ENCODE results near the gene NEMF. TPM values are rescaled to one million over a fixed set of nuclear protein-coding genes. Genes with fewer than 3 reads are reported as not detected.
"Not testable (repeated sequence)": the region's sequence is repeated elsewhere in the genome, so short reads cannot be mapped to it uniquely, and the experiment has no call there.

Gene NEMF
- polyA plus RNA-seq, 2 donors, result 19.9 to 40.2 TPM

DNA sequence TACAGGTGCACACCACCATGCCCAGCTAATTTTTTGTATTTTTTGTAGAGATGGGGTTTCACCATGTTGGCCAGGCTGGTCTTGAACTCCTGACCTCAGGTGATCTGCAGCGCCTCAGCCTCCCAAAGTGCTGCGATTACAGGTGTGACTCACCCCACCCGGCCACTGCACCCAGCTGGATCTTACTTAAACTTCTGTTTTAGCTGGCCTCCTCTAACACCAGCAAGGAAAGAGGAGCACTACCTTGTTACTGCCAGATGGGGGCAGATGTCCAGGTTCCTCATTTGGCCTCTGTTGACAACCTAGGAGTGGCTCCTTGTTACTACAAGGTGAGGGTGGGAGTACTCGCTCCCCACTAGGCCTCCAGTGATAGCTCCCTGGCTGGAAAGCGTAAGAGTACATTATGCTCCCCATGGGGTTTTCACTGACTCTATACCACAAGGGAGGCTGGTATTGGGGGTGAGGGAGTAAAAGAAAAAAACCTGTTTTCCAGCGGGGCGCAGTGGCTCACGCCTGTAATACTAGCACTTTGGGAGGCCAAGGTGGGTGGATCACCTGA lies 27.1 kb upstream of the NEMF start:
- Histone ChIP-seq H3K4me3 (ENCODE audit: low read depth in 1 of 2, low read length in 2 of 2) (no peak overlapping the region), H3K9me3 (ENCODE audit: control insufficient read depth in 2 of 2, insufficient read depth in 1 of 2, low read depth in 1 of 2, low read length in 1 of 2) (no peaks in the 10 kb centered on the region), H3K36me3 (ENCODE audit: control insufficient read depth in 2 of 2, insufficient read depth in 2 of 2, low read length in 1 of 2) (no peaks in the 10 kb centered on the region), H3K27ac (ENCODE audit: low read depth in 2 of 2, low read length in 1 of 2) (peak overlapping the region; percentile 14 to 82), H3K4me1 (ENCODE audit: control insufficient read depth in 2 of 2, insufficient read depth in 2 of 2, low read length in 1 of 2) (no peaks in the 10 kb centered on the region), H3K27me3 (ENCODE audit: control insufficient read depth in 1 of 2, insufficient read depth in 2 of 2, low read length in 2 of 2) (no peaks in the 10 kb centered on the region)
- 65% methylated on average over 8 of the region's 8 CpGs for WGBS, 2 donors

GRCh38 chr14:49876563-49877127 lies 24.1 kb upstream of the NEMF start:
- Histone ChIP-seq H3K4me3 (ENCODE audit: low read depth in 1 of 2, low read length in 2 of 2) (no peak overlapping the region), H3K36me3 (ENCODE audit: control insufficient read depth in 2 of 2, insufficient read depth in 2 of 2, low read length in 1 of 2) (no peaks in the 10 kb centered on the region), H3K4me1 (ENCODE audit: control insufficient read depth in 2 of 2, insufficient read depth in 2 of 2, low read length in 1 of 2) (no peaks in the 10 kb centered on the region), H3K9me3 (ENCODE audit: control insufficient read depth in 2 of 2, insufficient read depth in 1 of 2, low read depth in 1 of 2, low read length in 1 of 2) (no peaks in the 10 kb centered on the region), H3K27ac (ENCODE audit: low read depth in 2 of 2, low read length in 1 of 2) (no peak overlapping the region), H3K27me3 (ENCODE audit: control insufficient read depth in 1 of 2, insufficient read depth in 2 of 2, low read length in 2 of 2) (no peaks in the 10 kb centered on the region)
- 56 to 58% methylated on average over 4 of the region's 4 CpGs for WGBS, 2 donors

DNA sequence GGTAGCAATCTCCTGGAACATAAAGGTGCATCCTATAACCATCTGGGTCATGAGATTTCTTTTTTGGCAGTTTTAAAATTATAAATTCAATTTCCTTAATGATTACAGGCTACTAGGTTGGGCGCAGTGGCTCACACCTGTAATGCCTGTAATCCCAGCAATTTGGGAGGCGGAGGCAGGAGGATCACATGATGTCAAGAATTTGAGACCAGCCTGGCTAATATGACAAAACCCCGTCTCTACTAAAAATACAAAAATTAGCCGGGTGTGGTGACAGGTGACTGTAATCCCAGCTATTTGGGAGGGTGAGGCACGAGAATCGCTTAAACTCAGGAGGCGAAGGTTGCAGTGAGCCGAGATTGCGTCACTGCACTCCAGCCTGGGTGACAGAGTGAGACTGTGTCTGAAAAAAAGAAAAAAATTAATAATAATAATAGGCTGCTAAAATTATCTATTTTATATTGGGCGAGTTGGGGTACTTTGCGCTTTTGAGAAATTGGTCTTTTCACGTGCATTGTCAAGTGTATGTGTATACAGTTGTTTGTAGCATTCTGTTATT lies 23.1 kb upstream of the NEMF start:
- Histone ChIP-seq H3K4me3 (ENCODE audit: low read depth in 1 of 2, low read length in 2 of 2) (no peak overlapping the region), H3K27ac (ENCODE audit: low read depth in 2 of 2, low read length in 1 of 2) (peak overlapping the region in 1 of 2 donors; percentile 49), H3K27me3 (ENCODE audit: control insufficient read depth in 1 of 2, insufficient read depth in 2 of 2, low read length in 2 of 2) (no peaks in the 10 kb centered on the region), H3K9me3 (ENCODE audit: control insufficient read depth in 2 of 2, insufficient read depth in 1 of 2, low read depth in 1 of 2, low read length in 1 of 2) (no peaks in the 10 kb centered on the region), H3K36me3 (ENCODE audit: control insufficient read depth in 2 of 2, insufficient read depth in 2 of 2, low read length in 1 of 2) (no peaks in the 10 kb centered on the region), H3K4me1 (ENCODE audit: control insufficient read depth in 2 of 2, insufficient read depth in 2 of 2, low read length in 1 of 2) (no peaks in the 10 kb centered on the region)
- 73 to 77% methylated on average over 12 of the region's 12 CpGs for WGBS, 2 donors

- not testable (repeated sequence) for H3K27ac ChIP-seq (ENCODE audit: low read depth in 2 of 2, low read length in 1 of 2); H3K27me3 ChIP-seq (ENCODE audit: control insufficient read depth in 1 of 2, insufficient read depth in 2 of 2, low read length in 2 of 2)
- WGBS, 2 donors, result 79 to 83% methylated on average over 6 of the region's 6 CpGs
Measured at GRCh38 chr14:49873548-49873947, 21.0 kb upstream of the NEMF start.

DNA sequence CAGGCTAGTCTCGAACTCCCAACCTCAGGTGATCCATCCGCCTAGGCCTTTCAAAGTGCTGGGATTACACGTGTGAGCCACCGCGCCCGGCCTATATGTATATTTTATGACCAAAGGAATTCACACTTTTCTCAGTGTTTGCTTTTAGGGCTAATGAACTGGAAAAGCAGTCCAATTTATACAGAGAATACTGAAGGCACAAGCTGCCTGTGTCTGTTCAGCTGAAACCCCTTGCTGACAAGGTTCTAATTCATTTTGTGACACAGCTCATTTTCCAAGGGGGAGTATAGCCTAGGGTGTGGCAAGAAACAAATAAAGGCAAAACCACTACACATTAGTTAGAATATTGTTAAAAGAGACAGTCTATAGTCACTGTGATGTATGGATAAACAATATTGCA lies 18.3 kb upstream of the NEMF start:
- WGBS, 2 donors, result 88 to 92% methylated on average over 6 of the region's 6 CpGs
- H3K27ac ChIP-seq (ENCODE audit: low read depth in 2 of 2, low read length in 1 of 2), result no peak overlapping the region
- no peak overlapping the region for H3K4me3 ChIP-seq (ENCODE audit: low read depth in 1 of 2, low read length in 2 of 2)
- H3K4me1 ChIP-seq (ENCODE audit: control insufficient read depth in 2 of 2, insufficient read depth in 2 of 2, low read length in 1 of 2), result no peaks in the 10 kb centered on the region
- H3K36me3 ChIP-seq (ENCODE audit: control insufficient read depth in 2 of 2, insufficient read depth in 2 of 2, low read length in 1 of 2), result no peaks in the 10 kb centered on the region
- no peaks in the 10 kb centered on the region for H3K27me3 ChIP-seq (ENCODE audit: control insufficient read depth in 1 of 2, insufficient read depth in 2 of 2, low read length in 2 of 2)
- H3K9me3 ChIP-seq (ENCODE audit: control insufficient read depth in 2 of 2, insufficient read depth in 1 of 2, low read depth in 1 of 2, low read length in 1 of 2), result no peaks in the 10 kb centered on the region

More at GRCh38 chr14:49873548-49873947, 21.0 kb upstream of the NEMF start:
- not testable (repeated sequence) for H3K4me1 ChIP-seq (ENCODE audit: control insufficient read depth in 2 of 2, insufficient read depth in 2 of 2, low read length in 1 of 2); H3K9me3 ChIP-seq (ENCODE audit: control insufficient read depth in 2 of 2, insufficient read depth in 1 of 2, low read depth in 1 of 2, low read length in 1 of 2); H3K4me3 ChIP-seq (ENCODE audit: low read depth in 1 of 2, low read length in 2 of 2); H3K36me3 ChIP-seq (ENCODE audit: control insufficient read depth in 2 of 2, insufficient read depth in 2 of 2, low read length in 1 of 2)

GRCh38 chr14:49868720-49869114 lies 16.1 kb upstream of the NEMF start:
- H3K27ac ChIP-seq (ENCODE audit: low read depth in 2 of 2, low read length in 1 of 2), result peak overlapping the region in 1 of 2 donors; percentile 88
- H3K4me1 ChIP-seq (ENCODE audit: control insufficient read depth in 2 of 2, insufficient read depth in 2 of 2, low read length in 1 of 2), result no peaks in the 10 kb centered on the region
- H3K36me3 ChIP-seq (ENCODE audit: control insufficient read depth in 2 of 2, insufficient read depth in 2 of 2, low read length in 1 of 2), result no peaks in the 10 kb centered on the region
- H3K9me3 ChIP-seq (ENCODE audit: control insufficient read depth in 2 of 2, insufficient read depth in 1 of 2, low read depth in 1 of 2, low read length in 1 of 2), result no peaks in the 10 kb centered on the region
- 24 to 35% methylated on average over 5 of the region's 5 CpGs for WGBS, 2 donors
- H3K27me3 ChIP-seq (ENCODE audit: control insufficient read depth in 1 of 2, insufficient read depth in 2 of 2, low read length in 2 of 2), result no peaks in the 10 kb centered on the region
- no peak overlapping the region for H3K4me3 ChIP-seq (ENCODE audit: low read depth in 1 of 2, low read length in 2 of 2)

GRCh38 chr14:49867831-49868719 lies 15.5 kb upstream of the NEMF start:
- H3K4me1 ChIP-seq (ENCODE audit: control insufficient read depth in 2 of 2, insufficient read depth in 2 of 2, low read length in 1 of 2), result no peaks in the 10 kb centered on the region
- no peaks in the 10 kb centered on the region for H3K27me3 ChIP-seq (ENCODE audit: control insufficient read depth in 1 of 2, insufficient read depth in 2 of 2, low read length in 2 of 2)
- H3K4me3 ChIP-seq (ENCODE audit: low read depth in 1 of 2, low read length in 2 of 2), result peak overlapping the region; percentile 64 to 67
- no peaks in the 10 kb centered on the region for H3K36me3 ChIP-seq (ENCODE audit: control insufficient read depth in 2 of 2, insufficient read depth in 2 of 2, low read length in 1 of 2)
- H3K9me3 ChIP-seq (ENCODE audit: control insufficient read depth in 2 of 2, insufficient read depth in 1 of 2, low read depth in 1 of 2, low read length in 1 of 2), result no peaks in the 10 kb centered on the region
- 0 to 1% methylated on average over 56 to 57 of the region's 57 CpGs for WGBS, 2 donors
- peak overlapping the region; percentile 99 for H3K27ac ChIP-seq (ENCODE audit: low read depth in 2 of 2, low read length in 1 of 2)

DNA sequence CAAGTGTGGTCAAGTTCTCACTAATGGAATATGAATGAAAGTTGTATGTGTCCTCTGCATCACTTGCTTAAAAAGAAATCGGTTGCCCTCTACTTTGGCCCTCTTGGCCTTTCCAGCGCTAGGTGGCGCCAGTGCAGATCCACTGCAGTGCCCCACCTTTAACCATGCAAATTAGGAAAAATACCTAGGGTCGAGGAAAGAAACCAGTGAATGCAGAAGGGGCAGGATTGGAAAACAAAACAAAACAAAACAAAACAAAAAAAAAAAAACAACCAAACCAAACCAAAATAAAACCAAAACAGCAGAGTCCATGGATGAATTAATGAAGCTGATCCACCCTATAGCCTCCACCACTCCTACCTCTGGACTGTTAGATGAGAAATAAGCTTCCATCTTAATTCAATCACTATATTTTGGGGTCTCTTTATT lies 12.9 kb upstream of the NEMF start:
- Histone ChIP-seq H3K4me3 (ENCODE audit: low read depth in 1 of 2, low read length in 2 of 2) (no peak overlapping the region), H3K4me1 (ENCODE audit: control insufficient read depth in 2 of 2, insufficient read depth in 2 of 2, low read length in 1 of 2) (no peaks in the 10 kb centered on the region), H3K27ac (ENCODE audit: low read depth in 2 of 2, low read length in 1 of 2) (peak overlapping the region; percentile 12 to 63), H3K36me3 (ENCODE audit: control insufficient read depth in 2 of 2, insufficient read depth in 2 of 2, low read length in 1 of 2) (no peaks in the 10 kb centered on the region), H3K9me3 (ENCODE audit: control insufficient read depth in 2 of 2, insufficient read depth in 1 of 2, low read depth in 1 of 2, low read length in 1 of 2) (no peaks in the 10 kb centered on the region), H3K27me3 (ENCODE audit: control insufficient read depth in 1 of 2, insufficient read depth in 2 of 2, low read length in 2 of 2) (no peaks in the 10 kb centered on the region)
- WGBS, 2 donors, result 0 to 1% methylated on average over 4 of the region's 4 CpGs

- Histone ChIP-seq H3K4me3 (ENCODE audit: low read depth in 1 of 2, low read length in 2 of 2) (peak overlapping the region; percentile 52 to 90), H3K9me3 (ENCODE audit: control insufficient read depth in 2 of 2, insufficient read depth in 1 of 2, low read depth in 1 of 2, low read length in 1 of 2) (no peaks in the 10 kb centered on the region), H3K27me3 (ENCODE audit: control insufficient read depth in 1 of 2, insufficient read depth in 2 of 2, low read length in 2 of 2) (no peaks in the 10 kb centered on the region), H3K27ac (ENCODE audit: low read depth in 2 of 2, low read length in 1 of 2) (peak overlapping the region; percentile 94 to 99), H3K4me1 (ENCODE audit: control insufficient read depth in 2 of 2, insufficient read depth in 2 of 2, low read length in 1 of 2) (no peaks in the 10 kb centered on the region), H3K36me3 (ENCODE audit: control insufficient read depth in 2 of 2, insufficient read depth in 2 of 2, low read length in 1 of 2) (no peaks in the 10 kb centered on the region)
- 13 to 17% methylated on average over 9 of the region's 9 CpGs for WGBS, 2 donors
Measured at GRCh38 chr14:49863487-49864281, 11.1 kb upstream of the NEMF start.
